HG02943 (cell line): ENCODE measurements around the gene TOX2.

Experiments
- ATAC-seq: cut with Tn5 transposase; IDR thresholded peaks from one replicate; pipeline ENCODE4 v1.9.1; 2021; ENCODE audit warnings: mild to moderate bottlenecking, low read depth, moderate library complexity; ENCODE audit not compliant: unreplicated experiment

Gene TOX2

DNA sequence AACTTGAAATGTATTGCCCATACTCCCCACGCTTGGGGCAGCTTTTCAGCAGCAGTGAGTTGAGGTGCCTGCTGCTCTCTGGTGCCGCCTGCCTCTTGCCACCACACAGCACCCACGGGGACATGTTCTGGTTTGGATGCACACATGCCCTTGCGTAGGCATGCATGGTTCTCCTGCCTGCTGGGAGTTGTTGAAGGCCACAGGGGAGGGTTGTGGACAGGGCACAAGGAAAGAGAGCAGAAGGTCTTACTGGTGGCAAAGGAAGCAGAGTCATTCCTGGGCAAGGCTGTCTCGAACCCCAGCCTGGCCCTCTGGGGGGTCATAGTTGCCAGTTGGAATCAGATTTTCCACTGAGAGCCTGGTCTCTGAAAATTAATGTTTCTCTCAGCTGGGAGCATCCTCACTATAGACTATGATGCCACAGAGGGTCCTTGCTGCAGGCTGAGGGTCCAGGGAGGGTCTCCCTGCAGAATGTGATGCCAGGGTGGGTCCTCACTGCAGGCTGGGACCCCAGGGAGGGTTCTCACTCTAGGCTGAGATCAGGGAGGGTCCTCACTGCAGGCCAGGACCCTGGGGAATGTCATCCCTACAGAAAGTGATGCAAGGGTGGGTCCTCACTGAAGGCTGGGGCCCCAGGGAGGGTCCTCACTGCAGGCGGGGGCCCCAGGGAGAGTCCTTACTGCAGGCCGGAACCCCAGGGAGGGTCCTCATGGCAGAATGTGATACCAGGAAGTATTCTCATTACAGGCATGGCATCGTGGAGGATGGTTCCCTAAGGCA lies 59.2 kb downstream of the TOX2 start:
- no peak for ATAC-seq

DNA sequence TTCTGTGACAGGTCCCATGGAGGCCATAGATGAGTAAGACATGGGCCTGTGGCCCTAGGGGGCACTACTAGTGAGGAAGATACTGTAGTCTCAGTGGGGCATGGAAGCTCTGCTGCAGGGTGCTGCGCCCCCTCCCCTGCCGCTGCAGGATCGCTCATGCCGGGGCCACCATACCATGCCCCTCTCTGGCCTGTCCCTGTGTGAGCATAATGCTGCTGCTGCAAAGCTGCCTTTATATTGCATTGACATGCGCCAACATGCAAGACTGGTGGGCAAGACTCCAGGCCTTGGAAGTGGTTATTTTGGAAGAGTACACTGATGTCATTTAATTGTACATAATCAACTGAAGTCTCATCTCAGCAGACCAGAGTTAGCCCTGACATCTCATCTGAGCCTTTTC lies 60.0 kb downstream of the TOX2 start:
- no peak for ATAC-seq

DNA sequence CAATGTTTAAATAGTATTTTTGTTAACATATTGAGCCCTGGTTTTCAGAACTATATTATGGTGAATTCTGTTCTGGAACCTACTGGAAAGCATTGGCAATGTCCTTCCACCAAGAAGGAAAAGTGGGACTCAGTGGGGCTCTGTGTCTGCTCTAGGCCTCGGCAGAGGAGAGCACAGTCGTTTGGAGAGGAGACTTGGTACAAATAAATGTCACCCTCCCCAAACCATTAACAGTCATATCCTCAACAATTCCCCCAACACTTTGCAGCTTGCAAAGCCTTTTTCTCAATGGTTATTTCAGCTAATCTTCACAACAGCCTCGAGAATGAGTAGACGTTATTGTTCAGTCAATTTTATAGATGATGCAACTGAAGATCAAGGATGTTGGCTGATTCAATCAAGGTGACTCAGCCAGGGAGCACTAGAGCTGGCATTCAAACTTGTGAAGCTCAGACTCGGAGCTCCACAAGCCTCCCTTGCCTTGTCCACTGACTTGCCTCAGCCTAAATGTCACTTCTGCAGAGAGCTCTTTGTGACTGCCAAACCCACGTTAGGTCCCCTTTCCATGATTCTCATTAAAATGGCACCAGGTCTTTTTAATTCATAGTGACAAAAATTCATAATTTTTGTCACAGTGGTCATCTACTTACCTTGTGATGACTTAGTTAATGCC lies 60.6 kb downstream of the TOX2 start:
- ATAC-seq, result no peak

DNA sequence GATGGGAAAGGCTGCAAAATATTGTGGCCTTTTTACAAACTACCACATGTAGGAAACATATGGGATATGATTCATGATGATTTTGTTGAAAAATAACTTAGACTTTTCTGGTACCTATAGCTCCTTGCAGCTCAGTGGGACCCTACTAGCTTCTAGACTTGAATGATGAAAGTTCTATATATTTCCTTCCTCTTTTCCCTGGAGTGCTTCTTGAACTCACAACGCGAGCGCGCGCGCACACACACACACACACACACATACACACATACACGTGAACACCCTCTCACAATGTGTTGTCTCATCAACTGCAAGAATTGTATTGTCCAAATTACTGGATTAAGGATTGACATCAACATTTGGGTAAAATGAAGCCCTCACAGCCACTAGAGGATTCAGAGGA lies 61.9 kb downstream of the TOX2 start:
- no peak for ATAC-seq

DNA sequence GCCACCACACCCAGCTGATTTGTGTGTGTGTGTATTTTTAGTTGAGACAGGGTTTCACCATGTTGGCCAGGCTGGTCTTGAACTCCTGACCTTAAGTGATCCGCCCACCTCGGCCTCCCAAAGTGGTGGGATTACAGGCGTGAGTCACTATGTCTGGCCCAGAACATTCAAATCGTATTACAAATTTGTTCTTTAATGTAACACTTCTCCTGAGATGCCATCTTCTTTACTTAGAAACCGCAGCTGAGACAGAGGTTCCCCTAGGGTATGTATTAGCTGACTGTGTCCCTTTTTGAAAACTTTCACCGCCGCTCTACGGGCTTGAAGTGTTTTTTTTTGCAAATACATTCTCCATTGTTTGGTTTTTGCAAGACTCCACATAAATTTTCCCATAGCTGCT lies 62.6 kb downstream of the TOX2 start:
- ATAC-seq, result no peak

DNA sequence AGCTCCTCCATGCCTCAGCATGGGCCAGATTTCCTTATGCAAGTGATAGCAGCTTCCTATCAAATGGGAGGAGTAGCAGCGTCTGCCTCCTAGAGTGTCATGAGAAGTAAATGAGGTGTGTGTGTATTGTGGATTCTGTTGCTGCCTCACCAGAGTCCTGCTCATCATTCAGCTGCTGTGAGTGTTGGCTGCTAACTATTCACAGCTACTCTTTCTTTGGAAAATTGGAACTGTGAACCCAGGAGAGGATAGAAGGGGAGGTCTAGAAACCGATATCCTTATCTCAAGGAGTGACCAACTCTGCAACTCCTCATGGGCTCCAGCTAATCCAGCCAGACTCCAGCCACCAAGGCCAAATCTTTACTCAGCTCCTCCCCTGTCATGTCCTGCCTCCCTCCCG lies 63.3 kb downstream of the TOX2 start:
- ATAC-seq, result no peak

DNA sequence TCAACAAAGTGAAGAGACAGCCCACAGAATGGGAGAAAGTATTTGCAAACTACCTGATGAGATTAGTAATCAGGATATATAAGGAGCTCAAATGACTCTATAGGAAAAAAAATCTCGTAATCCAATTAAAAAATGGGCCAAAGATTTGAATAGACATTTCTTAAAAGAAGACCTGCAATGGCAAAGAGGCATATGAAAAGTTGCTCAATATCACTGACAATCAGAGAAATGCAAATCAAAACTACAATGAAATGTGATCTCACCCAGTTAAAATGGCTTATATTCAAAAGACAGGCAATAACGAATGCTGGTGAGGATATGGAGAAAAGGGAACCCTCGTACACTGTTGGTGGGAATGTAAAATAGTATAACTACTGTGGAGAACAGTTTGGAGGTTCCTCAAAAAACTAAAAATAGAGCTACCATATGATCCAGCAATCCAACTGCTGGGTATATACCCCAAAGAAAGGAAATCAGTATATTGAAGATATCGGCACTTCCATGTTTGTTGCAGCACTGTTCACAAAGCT lies 65.0 kb downstream of the TOX2 start:
- no peak for ATAC-seq

DNA sequence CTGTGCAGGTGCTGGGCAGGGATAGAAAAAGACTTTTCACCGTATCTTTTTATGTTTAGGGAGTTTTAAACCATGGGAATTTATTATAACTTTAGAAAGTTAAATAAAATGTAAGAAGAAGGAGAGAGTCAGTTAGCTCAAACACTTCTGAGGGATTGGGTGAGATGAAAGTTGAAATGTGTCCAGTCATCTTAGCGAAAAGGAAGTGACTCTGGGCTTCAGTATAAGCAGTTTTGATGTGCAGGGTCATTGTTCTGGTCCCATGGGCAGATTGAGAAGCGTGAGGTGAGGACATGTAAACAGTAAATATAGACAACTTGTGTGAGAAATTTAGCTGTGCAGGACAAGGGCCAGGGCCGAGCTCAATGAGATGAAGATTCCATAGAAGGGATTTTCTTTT lies 66.9 kb downstream of the TOX2 start:
- ATAC-seq, result no peak

DNA sequence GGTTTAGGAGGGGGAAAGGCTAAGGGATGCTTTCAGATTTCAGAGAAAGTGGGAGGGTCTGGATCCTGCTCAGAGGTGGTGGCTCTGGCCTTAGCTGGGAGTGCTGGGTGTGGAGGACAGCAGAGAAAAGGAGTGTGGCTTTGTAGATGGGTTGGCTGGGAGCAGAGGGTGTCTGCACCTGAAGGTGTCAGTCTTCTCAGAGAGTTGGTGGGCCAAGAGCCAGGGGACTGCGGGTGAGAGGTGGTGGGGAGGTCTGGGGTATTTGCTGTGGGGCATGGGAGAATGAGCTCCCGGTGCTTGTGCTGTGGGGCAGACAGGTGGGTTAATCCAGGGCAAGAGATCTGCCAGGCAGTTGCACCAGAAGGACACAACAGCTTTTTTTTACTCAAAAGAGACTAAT lies 67.4 kb downstream of the TOX2 start:
- ATAC-seq, result no peak

DNA sequence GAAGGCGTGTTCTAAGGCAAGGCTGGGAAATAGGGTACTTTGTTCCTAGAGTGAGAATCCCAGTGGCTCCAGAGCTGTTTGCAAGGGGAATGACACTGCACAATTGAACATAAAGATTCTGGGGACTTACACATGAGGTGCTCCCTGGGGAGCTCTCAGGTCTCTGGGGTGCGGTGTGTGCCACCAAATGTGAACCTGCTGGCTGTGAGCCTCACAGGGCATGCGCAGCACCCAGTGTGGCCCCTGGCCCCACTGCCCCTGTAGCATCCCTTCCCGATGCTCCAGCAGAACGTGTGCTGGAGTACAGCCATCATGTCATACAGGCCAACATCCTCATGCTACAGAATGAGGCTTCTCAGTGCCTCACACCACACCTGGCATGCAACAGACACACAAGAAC lies 68.2 kb downstream of the TOX2 start:
- ATAC-seq, result no peak

DNA sequence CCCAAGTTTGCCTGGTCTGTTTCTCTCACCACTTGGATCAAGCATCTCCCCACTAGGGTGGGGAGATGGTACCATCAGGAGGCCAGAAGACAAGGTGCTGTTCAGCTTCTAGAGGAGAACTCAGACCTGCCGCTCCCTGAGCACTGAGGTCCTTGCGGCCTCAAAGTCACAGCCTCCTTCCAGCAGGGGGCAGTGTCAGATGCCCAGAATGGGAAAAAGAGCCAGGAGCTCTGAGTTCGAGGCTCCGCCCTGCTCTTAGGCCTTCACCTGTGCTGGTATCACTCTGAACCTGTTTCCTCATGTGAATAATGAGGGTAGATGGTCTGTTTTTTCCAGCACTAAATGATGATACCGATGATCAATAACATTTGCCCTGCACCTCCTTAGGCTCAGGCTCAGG lies 68.7 kb downstream of the TOX2 start:
- no peak for ATAC-seq

DNA sequence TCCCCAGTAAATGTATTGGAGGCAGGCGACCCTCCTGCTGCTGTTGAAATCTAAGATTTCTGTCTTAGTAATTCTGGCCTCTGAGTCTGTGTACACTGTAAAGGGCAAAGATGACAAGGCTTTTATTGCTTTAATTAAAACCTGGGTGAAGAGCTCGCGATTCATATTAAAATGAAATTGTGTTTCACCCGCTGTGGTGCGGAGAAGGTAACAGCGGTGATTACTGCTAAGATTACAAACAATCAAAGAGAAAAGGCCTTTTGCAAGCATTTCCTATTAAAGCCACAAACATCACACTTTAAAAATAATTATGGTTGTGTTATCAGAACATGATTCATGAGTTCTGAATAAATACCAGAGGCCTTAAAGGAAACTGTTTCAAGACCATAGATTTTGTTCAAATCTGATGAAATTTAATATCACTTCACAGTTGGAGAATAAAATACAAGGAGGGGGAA lies 69.3 kb downstream of the TOX2 start:
- no peak for ATAC-seq

DNA sequence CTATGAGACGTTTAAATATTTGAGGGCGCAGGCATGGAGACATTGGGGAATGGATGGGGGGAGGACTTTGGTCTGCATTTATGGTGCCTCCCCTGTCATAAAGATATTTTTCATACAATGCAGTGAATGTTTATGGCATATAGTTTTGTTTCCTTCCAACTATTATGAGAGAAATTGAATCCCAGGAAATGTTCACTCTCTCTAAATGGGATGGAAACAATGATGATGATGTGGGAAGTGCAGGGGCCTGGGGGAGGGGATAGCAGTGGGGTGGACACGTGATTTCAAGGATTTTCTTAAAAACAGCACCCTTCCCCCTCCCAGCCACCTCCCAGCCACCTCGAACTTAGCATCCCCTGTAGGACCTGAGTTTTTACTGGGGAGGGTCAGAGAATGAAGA lies 69.9 kb downstream of the TOX2 start:
- ATAC-seq, result no peak

DNA sequence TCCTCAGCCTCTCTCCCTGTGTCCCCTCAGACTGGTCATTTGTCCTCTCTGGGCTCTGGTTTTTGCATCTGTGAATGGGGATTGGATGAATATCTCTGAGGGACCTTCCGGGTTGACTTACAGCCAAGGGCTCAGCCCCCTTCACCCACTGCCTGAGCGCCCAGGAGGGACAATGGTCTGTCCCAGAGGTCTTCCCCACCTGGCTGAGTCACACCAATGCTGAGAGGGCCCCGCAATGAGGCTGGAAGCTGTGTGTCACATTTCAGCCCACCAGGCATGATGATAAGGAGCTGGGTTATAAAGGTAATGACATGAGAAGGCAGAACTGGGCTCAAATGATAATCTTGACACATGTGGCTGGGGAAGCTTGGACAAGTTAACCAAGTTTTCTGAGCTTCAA lies 70.5 kb downstream of the TOX2 start:
- no peak for ATAC-seq

DNA sequence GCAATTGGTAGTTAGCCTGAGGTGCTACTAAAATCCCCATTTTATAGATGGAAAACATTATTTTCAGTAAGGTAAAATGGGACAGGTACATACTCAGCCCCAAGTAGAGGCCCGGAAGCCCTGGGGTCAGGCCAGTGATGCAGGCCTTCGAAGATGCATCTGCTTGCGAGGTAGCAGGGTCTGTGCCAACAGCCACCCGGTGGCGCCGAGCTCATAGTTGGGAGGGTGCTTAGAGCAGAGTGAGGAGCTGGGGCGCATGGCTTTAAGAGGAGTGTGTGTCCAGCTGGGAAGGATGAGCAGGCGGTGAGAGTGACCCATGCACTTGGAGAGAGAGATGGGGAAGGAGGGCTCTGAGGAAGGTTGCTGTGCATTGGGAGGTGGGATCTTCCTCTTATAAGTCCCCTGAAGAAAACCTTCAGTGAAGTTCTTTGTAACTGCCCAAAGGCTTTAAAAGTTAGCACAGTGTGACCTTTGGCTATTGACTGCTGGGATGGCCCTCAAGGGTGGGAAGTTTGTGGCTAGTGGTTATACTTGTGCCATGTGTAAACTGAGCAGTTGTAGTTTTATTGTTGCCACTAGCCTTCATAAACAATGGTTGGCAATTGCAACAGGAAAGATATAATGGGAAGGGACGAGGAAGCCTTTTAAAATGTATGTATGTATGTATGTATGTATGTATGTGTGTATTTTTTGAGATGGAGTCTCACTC lies 71.1 kb downstream of the TOX2 start:
- ATAC-seq, result no peak

DNA sequence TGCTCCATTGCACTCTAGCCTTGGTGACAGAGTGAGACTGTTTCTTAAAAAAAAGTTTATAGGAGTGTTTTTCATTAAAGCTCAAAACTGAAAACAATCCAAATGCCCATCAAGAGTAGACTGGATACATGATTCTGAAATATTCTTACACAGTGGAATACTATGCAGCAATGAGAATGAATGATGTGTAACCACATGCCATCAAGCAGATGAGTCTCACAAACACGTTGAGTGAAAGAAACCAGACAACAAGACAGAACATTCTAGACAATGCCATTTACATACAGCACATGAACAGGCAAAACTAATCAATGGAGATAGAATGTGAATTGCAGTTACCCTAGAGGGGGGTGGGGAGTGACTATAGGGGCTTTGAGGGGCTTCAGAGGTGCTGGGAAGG lies 72.4 kb downstream of the TOX2 start:
- no peak for ATAC-seq

DNA sequence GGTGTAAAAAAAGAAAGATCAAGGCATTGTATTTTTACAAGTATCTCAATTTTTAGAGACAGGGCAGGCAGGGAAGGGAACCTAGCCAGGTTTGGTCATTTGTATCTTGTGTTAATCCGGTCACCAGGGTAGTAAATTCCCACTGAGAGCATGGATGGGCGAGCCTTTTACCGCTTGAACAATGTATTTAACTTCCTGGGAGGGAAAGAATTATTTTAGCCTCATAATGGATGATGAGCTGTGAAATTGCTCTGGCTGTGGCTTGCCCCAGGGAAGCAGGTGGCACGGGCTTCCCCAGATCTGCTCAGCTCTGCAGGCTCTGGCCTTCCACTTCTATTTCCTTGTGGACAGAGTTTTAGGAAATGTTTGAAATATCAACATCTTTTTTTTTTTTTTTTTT lies 72.9 kb downstream of the TOX2 start:
- no peak for ATAC-seq

DNA sequence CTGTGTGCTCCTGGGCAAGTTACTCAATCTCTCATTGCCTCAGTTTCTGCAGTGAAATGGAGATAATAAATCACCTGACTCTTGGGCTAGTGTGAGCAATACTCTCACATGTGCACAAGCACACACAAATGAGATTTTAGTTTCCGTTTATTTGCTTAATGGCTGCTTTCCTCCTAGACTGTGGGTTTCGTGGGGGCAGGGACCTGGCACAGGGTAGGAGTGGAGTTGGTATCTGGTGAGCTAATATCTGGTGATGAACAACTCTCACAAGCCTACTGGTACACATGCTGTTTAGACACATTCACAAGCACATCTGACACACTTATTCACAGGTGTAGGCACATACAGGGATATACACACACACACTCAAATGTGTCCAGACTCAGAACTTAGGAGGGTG lies 73.8 kb downstream of the TOX2 start:
- no peak for ATAC-seq

DNA sequence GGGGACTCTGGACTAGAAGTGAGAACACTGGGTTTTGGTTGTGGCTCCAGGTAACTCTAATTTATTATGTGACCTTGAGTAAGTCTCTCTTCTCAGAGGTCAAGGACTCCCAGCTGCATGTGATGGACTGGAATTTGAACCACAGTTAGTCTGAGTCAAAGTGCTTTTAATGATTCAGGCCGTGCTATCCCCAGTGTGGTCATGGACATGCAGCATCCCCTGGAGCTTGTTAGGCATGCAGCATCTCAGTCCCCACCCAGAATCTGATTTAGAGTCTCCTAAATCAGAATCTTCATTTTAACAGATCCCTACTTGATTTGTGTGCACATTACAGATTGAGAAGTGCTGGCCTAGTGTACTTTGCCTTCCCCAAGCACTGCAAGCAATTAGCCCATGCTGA lies 74.2 kb downstream of the TOX2 start:
- ATAC-seq, result no peak

DNA sequence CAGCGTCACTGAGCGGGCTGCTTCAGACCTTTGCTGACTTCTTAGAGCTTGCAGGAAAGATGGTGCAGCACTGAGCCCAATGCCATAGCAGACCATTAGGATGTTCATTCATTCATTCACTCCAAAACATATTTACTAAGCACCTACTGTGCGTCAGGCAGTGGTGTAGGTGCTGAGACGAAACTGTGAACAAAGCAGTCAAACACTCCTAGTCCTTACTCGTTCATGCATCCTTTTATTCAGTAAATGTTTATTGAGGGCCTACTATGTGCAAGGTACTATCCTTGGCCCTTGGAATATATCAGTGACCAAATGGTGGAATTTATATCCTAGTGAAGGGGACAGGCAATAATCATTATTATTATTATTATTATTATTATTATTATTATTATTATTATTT lies 76.6 kb downstream of the TOX2 start:
- no peak for ATAC-seq

DNA sequence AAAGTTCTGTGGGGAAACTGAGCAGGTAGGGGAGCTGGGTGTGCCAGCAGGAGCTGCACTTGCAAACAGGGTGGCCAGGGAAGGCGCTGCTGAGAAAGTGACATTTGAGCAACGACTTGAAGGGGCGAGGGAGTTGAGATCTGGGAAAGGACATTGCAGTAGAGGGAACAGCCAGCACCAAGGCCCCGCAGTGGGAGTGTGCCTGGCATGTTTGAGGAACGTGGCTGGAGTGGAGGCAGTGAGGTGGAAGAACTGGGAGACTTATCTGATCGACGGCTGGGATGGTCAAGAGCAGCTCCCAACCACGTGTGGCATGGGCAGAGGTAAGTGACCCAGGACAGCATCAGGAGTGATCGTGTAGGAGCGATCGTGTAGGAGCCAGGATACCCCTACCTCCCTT lies 77.3 kb downstream of the TOX2 start:
- ATAC-seq, result no peak
